Urothelium cell line (cell line): ENCODE measurements around the gene SPOCK3.
"Not testable (repeated sequence)": the region's sequence is repeated elsewhere in the genome, so short reads cannot be mapped to it uniquely, and the experiment has no call there.

Source experiments
- DNase-seq: peaks from one replicate; pipeline ENCODE4 v3.0.0; 2011; ENCODE audit warnings: low spot score, mixed read lengths
- FAIRE-seq: peaks from 2 replicates; lab custom pipeline; 2011; peaks lifted over from hg19 to GRCh38; lab: Jason Lieb, UNC

Gene SPOCK3

DNA sequence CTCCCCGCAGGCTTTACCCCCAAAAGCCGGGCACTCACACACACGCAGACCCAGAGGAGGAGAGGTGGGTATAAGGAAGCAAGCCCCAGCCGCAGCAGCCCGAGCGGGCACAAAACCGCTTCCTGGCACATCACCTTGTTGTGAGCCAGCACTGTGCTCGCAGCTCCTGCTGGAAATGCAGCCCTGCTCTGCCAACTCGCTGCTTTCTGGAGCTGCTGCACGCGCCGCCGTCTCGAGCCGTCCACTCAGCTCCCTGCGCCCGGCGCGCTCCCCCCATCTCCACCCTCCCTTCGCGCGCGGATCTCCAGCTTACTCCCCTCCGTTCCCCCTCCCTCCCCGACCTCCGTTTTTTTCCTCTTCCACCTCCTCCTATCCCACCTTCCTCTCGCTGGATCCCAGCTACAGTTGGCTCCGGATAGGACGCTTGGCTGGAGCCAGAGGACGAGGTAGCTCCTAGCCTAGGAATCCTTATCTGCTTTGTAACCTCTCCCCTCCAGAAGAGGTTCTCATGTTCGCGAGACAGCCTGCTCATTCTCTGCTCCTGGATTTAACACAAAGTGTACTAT is at the start of gene SPOCK3:
TSS of gene SPOCK3 (minus strand) at position 179 of the 566 bp plus-strand sequence.
- DNase-seq = peak; percentile 63
- FAIRE-seq = no peak

- FAIRE-seq (no peak), DNase-seq (no peak)
Observed at GRCh38 chr4:167282171-167282864, 48.0 kb upstream of the SPOCK3 start.

GRCh38 chr4:167281545-167281944 is 47.3 kb upstream of the SPOCK3 start:
- not testable (repeated sequence) for FAIRE-seq, DNase-seq

DNA sequence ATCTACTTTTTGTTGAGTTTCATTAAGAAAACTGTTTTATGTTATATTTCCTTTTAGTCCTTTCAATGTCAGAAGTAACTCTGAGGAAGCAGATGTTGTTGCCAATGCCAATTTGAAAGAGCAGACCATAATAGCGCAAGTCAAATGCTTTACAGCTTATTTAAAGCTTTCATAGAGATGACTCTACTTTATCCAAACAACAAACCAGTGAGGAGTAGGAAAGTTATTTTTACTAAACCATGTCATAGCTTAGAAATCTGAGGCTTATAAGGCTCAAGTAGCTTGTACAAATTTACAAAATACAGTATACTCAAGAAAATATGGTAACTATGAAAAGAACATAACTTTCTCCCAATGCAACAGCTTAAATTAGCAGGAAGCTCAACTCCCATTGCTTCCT is 40.1 kb upstream of the SPOCK3 start:
- no peak for DNase-seq
- no peak for FAIRE-seq

GRCh38 chr4:167265231-167265630 is 30.9 kb upstream of the SPOCK3 start:
- no peak for DNase-seq
- no peak for FAIRE-seq

DNA sequence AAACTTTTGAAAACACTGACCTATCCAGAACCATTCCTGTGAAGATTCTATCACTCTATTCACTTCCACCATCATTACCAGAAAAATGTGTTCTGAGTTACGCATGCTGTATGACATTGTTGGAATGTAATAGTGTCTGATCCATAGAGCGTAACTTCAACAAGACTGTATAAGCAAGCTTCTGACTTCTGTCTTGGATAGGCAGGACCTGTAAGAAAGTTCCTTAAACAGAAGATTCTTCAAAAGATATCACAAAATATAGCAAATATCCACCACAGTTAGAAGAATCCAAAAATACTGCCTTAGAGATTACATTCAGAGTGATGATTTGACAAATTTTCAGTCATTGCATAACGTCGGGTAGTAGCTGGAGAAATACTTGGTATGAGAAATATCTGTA is 14.0 kb upstream of the SPOCK3 start:
- no peak for FAIRE-seq
- DNase-seq = no peak

GRCh38 chr4:167239627-167240026 is 5.3 kb upstream of the SPOCK3 start:
- DNase-seq = no peak
- no peak for FAIRE-seq

- DNase-seq (no peak), FAIRE-seq (no peak)
Observed at GRCh38 chr4:167238226-167238625, 3.9 kb upstream of the SPOCK3 start.

DNA sequence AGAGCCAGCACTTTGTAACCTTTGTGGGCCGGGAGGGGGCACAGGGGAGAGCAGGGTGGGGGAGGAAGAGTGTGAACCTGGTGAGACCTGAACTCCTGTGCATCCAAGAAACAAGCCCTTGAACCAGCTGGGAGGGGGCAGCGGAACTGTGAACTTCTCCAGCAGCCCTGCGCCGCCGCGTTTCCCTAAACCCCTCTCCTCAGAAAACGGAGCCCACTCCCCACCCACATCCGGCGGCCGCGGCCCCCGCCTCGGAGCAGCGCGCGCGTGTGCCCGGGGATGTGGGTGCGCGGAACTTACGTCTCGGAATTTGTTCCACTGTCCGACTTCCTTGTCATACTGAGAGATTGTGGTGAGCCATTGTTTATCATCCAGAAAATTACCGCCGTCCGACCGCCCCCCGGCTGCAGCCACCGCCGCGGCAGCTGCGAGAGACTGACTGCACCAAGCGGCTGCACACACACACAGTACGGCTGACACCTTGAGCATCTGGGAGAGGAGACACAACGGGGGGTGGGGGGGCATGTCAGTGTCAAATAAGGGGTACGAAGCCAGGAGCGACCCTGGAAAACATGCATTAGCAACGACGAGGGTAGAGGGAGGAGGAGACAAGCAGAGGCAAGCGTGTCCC is 494 bp downstream of the SPOCK3 start:
- no peak for FAIRE-seq
- peak; percentile 42 for DNase-seq

DNA sequence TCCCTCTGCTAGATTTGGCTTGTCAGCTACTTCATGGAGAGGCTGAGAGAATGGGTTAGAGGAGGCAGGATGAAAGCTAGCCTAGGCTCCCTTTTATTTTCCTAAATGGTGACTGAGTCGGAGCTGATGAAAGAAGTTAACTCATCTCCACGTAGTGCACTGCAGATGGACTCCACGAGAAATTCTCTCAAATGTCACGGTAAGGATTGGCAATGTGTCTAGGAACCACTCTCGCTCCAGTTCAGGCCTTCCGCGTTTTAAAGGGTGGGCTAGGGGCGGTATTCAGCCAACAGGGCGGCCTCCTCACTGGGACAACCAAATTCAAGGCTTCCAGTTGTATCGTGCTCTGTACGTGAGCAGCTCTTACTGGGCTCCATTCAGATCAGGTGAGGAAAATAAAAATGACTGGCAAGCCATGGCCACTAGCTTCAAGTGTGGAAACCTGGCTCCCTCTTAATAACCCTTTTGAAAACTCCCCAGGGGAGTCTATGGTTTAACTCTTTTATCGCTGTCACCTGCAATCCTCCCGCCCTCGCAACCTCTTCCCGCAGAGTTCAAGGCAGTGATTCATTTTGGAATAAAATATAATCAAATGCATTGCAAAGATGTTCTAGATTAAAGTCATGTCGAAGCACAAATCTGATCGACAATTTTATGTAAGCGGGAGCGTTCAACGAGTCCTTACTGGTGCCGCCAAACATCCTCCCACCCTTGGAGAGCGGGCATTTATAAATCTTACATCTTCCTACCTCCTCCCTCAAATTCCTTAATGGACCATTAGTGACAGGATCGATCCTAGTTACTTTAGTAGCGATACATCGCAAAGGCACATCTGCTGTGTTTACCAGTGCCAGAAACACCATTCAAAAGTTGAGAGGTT is 1.2 kb downstream of the SPOCK3 start:
- DNase-seq = no peak
- no peak for FAIRE-seq

GRCh38 chr4:167230744-167231143 is 3.5 kb downstream of the SPOCK3 start:
- no peak for DNase-seq
- no peak for FAIRE-seq

GRCh38 chr4:167222099-167222498 is 12.2 kb downstream of the SPOCK3 start:
- FAIRE-seq (no peak), DNase-seq (no peak)

GRCh38 chr4:167221084-167221483 is 13.2 kb downstream of the SPOCK3 start:
- FAIRE-seq = no peak
- DNase-seq = no peak

DNA sequence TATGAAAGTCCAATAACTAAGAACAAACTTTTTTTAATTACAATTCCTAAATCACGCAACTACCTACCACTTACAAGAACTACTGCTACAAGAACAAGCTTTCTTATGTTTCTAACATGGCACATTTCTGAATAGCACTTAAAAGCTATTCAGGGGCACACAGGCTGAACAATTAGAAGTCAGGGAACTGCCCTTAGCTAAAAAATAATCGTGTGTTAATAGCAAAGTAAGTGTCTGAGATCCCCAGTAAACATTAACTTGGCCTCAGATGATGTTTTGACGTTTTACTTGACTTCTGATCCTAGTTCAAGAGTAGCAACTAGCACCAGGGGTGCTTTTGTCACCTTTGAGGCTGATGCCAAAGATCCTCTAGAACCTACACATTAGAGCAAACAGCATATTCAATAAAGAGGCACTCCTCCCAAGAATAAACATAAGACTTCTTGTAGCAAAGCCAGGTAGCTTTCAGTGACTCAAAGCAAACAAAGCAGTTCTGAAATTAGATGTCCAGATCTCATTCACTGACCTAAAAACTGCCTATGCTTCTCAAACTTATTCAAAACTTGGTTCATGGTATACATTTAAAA is 16.2 kb downstream of the SPOCK3 start:
- FAIRE-seq (no peak), DNase-seq (no peak)

- no peak for FAIRE-seq
- no peak for DNase-seq
Observed at GRCh38 chr4:167216783-167217182, 17.5 kb downstream of the SPOCK3 start.

DNA sequence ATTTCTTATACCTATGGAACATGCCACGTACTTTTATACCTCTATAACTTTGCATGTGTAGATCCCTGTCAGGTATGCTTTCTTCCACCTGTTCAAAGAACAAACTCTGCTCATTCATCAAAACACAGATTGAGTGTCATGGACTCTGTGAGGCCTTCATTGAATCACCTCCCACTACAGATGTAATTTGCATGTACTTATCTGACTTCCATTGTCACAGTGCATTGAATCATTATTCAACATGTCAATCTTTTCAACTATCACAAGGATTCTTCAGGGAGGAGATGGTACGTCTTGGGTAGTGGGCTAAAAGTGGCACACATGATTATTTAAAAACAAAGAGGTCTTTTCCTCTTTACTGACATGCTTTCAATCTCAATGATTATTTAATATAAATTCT is 24.1 kb downstream of the SPOCK3 start:
- FAIRE-seq = no peak
- DNase-seq = no peak

- FAIRE-seq = no peak
Observed at GRCh38 chr4:167196344-167197012, 37.8 kb downstream of the SPOCK3 start.

GRCh38 chr4:167190379-167190778 is 43.9 kb downstream of the SPOCK3 start:
- no peak for FAIRE-seq

More at GRCh38 chr4:167196344-167197012, 37.8 kb downstream of the SPOCK3 start:
- DNase-seq = peak; percentile 6

GRCh38 chr4:167185465-167185864 is 48.8 kb downstream of the SPOCK3 start:
- no peak for DNase-seq
- FAIRE-seq = no peak

More at GRCh38 chr4:167190379-167190778, 43.9 kb downstream of the SPOCK3 start:
- no peak for DNase-seq

- no peak for DNase-seq
- FAIRE-seq = no peak
Observed at GRCh38 chr4:167183036-167183435, 51.3 kb downstream of the SPOCK3 start.
